Measurements from ENCODE around the gene ERAP2. TPM values are rescaled to one million over a fixed set of nuclear protein-coding genes. Genes with fewer than 3 reads are reported as not detected.

Gene ERAP2
- total RNA-seq, 1 donor from 2014 or later = not detected

DNA sequence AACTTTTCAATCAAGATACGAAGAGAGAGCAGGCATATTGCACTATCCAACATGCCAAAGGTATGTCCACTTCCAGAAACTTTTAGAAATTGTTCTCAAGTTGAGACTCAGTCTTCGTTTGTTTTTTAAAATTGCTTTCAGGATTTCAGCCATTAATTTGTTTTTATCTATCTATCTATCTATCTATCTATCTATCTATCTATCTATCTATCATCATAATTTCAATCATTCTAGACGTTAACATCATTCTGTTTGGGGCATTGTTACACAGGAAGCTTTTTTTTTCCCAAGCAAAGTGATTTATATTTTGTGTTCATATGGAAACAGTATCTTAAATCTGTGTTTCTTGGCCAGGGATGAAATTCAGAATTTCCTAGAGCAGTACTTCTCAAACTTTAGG lies 7.6 kb downstream of the ERAP2 start:
- H3K4me1 Mint-ChIP-seq (ENCODE audit: low read depth) = no peaks in the 10 kb centered on the region
- H3K9me3 Mint-ChIP-seq (ENCODE audit: low read depth) = no peaks in the 10 kb centered on the region
- H3K27ac Mint-ChIP-seq = no peak overlapping the region
- H3K27me3 Mint-ChIP-seq = no peaks in the 10 kb centered on the region
- DNase-seq (ENCODE audit: low spot score, unreplicated experiment) = no peak
- TF ChIP-seq, protein P1, sequence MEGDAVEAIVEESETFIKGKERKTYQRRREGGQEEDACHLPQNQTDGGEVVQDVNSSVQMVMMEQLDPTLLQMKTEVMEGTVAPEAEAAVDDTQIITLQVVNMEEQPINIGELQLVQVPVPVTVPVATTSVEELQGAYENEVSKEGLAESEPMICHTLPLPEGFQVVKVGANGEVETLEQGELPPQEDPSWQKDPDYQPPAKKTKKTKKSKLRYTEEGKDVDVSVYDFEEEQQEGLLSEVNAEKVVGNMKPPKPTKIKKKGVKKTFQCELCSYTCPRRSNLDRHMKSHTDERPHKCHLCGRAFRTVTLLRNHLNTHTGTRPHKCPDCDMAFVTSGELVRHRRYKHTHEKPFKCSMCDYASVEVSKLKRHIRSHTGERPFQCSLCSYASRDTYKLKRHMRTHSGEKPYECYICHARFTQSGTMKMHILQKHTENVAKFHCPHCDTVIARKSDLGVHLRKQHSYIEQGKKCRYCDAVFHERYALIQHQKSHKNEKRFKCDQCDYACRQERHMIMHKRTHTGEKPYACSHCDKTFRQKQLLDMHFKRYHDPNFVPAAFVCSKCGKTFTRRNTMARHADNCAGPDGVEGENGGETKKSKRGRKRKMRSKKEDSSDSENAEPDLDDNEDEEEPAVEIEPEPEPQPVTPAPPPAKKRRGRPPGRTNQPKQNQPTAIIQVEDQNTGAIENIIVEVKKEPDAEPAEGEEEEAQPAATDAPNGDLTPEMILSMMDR (IDR thresholded peaks at IDR 0.05; ENCODE audit: unreplicated experiment) = no peak
- no peaks in the 10 kb centered on the region for H3K36me3 Mint-ChIP-seq (ENCODE audit: insufficient read depth)
- no peak overlapping the region for H3K4me3 Mint-ChIP-seq (ENCODE audit: low read depth)

DNA sequence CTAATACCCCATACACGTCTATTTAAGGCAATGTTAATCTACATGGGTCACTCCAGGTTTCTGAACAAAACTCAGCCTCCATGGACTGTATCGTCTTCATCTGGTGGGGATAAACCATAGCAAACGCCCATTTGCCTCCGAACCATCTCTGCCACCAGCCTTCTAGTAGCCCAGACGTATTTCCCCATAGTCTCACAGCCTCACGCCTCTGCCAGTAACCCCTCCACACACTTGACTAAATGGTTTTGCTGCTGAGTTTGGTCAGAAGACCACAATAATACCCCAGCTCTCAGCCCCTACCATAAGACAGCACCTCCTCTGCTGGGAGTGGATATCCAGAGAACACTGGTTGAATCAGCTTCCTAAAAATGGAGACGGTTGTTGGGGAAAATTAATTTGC lies 8.7 kb downstream of the ERAP2 start:
- H3K27ac Mint-ChIP-seq = no peak overlapping the region
- H3K4me3 Mint-ChIP-seq (ENCODE audit: low read depth) = no peak overlapping the region
- TF ChIP-seq, protein P1 (IDR thresholded peaks at IDR 0.05; ENCODE audit: unreplicated experiment) = no peak
- no peaks in the 10 kb centered on the region for H3K9me3 Mint-ChIP-seq (ENCODE audit: low read depth)
- H3K4me1 Mint-ChIP-seq (ENCODE audit: low read depth) = no peaks in the 10 kb centered on the region
- no peaks in the 10 kb centered on the region for H3K36me3 Mint-ChIP-seq (ENCODE audit: insufficient read depth)
- no peaks in the 10 kb centered on the region for H3K27me3 Mint-ChIP-seq
- no peak for DNase-seq (ENCODE audit: low spot score, unreplicated experiment)

DNA sequence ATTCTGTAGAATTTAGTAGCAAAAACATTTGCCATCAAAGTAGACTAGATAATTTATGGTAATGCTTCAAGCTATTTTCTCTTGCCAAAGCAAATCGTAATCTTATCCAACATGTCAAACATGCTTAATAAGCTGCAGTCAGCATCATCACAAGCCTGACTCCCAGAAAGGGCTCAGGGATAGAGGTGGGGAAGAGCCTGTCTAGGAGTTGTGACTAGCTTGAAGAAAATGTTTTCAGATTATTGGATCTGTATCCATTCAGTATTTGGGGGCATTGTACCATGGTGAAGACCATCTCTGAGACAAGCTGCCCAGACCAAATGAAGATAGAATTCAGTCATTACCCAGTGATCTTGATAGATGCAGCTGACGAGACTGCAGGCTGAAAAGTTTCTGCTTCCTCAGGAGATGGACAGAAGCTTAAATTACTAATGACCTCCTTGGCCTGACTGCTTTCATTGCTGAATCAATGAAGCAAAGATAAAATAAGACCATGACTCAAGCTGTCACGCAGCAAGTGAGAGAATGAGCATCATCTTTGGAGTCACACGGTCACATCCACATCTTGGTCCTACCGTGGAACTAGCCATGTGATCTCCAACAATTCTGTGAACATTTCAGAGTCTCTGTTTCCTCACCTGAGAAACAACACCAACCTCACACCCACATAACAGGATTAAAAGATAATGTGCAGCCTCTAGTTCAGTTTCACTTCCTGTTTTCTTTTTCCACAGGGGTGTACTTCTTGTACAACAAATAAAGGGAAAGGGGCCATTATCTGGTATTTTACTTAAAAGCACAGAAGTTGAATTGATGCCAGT lies 9.4 kb downstream of the ERAP2 start:
- no peaks in the 10 kb centered on the region for H3K9me3 Mint-ChIP-seq (ENCODE audit: low read depth)
- no peak for DNase-seq (ENCODE audit: low spot score, unreplicated experiment)
- no peak overlapping the region for H3K27ac Mint-ChIP-seq
- no peak overlapping the region for H3K4me3 Mint-ChIP-seq (ENCODE audit: low read depth)
- TF ChIP-seq, protein P1 (IDR thresholded peaks at IDR 0.05; ENCODE audit: unreplicated experiment) = no peak
- no peaks in the 10 kb centered on the region for H3K4me1 Mint-ChIP-seq (ENCODE audit: low read depth)
- H3K36me3 Mint-ChIP-seq (ENCODE audit: insufficient read depth) = no peaks in the 10 kb centered on the region
- no peaks in the 10 kb centered on the region for H3K27me3 Mint-ChIP-seq

DNA sequence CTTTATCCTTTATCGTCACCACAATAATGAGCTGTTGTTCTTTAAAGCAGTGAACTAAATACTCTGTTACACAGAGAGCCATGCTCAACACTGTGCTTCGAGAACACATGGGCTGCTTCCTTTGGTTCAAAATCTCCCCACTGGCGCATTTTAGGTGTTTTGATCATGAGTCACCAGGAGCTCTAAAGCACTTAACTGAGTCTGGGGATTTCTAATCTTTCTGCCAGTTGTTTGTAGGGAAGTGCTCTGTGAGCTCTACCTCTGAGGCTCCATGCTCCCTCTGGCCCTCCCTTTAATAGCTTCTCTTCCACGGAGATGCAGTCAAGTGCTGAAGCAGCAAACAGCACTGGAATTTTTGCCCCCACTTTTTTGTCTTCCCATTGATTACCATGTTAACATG lies 17.0 kb downstream of the ERAP2 start:
- Mint-ChIP-seq H3K4me3 (ENCODE audit: low read depth) (no peak overlapping the region), H3K9me3 (ENCODE audit: low read depth) (no peaks in the 10 kb centered on the region), H3K27ac (no peak overlapping the region), H3K4me1 (ENCODE audit: low read depth) (no peaks in the 10 kb centered on the region), H3K27me3 (no peaks in the 10 kb centered on the region), H3K36me3 (ENCODE audit: insufficient read depth) (no peaks in the 10 kb centered on the region)
- DNase-seq (ENCODE audit: low spot score, unreplicated experiment) = no peak
- TF ChIP-seq, protein P1 (IDR thresholded peaks at IDR 0.05; ENCODE audit: unreplicated experiment) = no peak

DNA sequence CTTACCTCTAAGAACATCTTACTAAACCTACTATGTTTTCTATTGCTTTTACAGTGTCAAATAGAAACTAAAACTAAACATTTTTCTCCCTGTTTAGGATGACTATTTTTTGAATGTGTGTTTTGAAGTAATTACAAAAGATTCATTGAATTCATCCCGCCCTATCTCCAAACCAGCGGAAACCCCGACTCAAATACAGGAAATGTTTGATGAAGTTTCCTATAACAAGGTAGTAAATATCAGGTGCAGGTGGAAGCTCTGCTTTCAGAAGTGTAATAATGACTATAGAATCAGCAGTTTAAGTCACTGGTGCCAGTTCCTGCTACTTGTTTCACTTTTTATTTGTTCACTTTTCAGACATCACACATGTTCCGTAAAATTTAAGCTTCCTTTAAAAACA lies 20.0 kb downstream of the ERAP2 start:
- no peak overlapping the region for H3K27ac Mint-ChIP-seq
- no peak overlapping the region for H3K4me3 Mint-ChIP-seq (ENCODE audit: low read depth)
- no peaks in the 10 kb centered on the region for H3K4me1 Mint-ChIP-seq (ENCODE audit: low read depth)
- H3K27me3 Mint-ChIP-seq = no peaks in the 10 kb centered on the region
- no peaks in the 10 kb centered on the region for H3K36me3 Mint-ChIP-seq (ENCODE audit: insufficient read depth)
- DNase-seq (ENCODE audit: low spot score, unreplicated experiment) = no peak
- H3K9me3 Mint-ChIP-seq (ENCODE audit: low read depth) = no peaks in the 10 kb centered on the region
- TF ChIP-seq, protein P1 (IDR thresholded peaks at IDR 0.05; ENCODE audit: unreplicated experiment) = no peak

Data from progenitor cell of endocrine pancreas (in vitro differentiated cells).